SK-MEL-5 (cell line): ENCODE data around the gene PTOV1. TPM values are rescaled to one million over a fixed set of nuclear protein-coding genes. Genes with fewer than 3 reads are reported as not detected.

Source experiments
- DNase-seq: peaks from one replicate; pipeline ENCODE4 v3.0.0-alpha.2; 2016; ENCODE audit warnings: low read depth, low spot score
- in situ Hi-C: cut with HindIII; loops from 2 replicates; pipeline ENCODE4 v1.10.0; 2016; ENCODE audit warnings: low sequenced_read_pairs, high pct_unique_total_duplicates, low pct_unique_long_range_greater_than_20kb
- polyA plus RNA-seq, 2 experiments: library from polyadenylated mRNA; depleted of rRNA; stranded (reverse); fragments of >200 nt; gene quantifications; 2 replicates each; pipeline ENCODE4 v1.2.3, GENCODE V29; 2015
- total RNA-seq: library from RNA; depleted of rRNA; stranded (reverse); fragments of >200 nt; shearing (Covaris generic); gene quantifications from 2 replicates; pipeline ENCODE4 v1.2.3, GENCODE V29; 2014; rRNA removed

The PTOV1 gene
- total RNA-seq = 45.9 and 58.8 TPM in 2 replicates
- polyA plus RNA-seq (2015; cell fraction: cytosol; rRNA removed) = 61.1 and 82.2 TPM in 2 replicates
- polyA plus RNA-seq (2015; cell fraction: nucleus; rRNA removed) = 399 and 511 TPM in 2 replicates

- DNase-seq = peak; percentile 86
- in situ Hi-C loops = no loop called here
Measured at GRCh38 chr19:49850487-49851342, at the start of gene PTOV1. Gene PTOV1, plus strand, starts transcription at chr19:49851159.

DNA sequence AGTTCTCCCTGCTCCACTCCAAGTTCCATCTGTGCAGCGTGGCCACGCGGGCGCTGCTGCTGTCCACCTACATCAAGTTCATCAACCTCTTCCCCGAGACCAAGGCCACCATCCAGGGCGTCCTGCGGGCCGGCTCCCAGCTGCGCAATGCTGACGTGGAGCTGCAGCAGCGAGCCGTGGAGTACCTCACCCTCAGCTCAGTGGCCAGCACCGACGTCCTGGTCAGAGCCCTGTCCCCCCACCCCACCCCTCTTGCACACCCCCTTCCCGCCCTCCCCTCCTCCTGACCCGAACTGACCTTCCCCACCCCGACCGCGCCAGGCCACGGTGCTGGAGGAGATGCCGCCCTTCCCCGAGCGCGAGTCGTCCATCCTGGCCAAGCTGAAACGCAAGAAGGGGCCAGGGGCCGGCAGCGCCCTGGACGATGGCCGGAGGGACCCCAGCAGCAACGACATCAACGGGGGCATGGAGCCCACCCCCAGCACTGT, 49.5 kb upstream of the PTOV1 start:
- in situ Hi-C loops = no loop called here
- DNase-seq = no peak

DNA sequence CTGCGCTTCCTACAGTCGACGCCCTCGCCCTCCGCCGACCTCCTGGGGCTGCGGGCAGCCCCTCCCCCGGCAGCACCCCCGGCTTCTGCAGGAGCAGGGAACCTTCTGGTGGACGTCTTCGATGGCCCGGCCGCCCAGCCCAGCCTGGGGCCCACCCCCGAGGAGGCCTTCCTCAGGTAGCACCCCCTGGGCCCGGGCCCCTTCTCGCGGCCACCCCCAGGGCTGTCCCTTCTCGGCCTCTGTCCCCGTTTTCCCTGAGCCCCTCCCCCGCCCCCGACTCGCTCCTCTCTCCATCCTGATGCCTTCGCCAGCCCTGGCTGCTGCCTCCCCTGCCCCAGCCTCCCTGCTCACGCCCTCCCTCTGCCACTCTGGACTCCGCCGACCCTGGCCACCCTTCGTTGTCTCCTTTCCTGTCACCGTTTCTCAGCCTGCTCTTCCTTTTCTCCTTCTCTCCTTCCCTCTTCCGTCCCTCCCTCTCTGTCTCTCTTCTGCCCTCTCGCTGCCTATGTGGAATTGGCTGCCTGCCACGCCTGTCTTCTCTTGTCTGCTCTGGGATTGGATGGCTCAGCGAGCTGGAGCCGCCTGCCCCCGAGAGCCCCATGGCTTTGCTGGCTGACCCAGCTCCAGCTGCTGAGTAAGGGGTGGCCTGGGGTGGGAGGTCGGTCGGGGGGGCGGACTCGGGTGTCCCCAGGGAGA, 48.8 kb upstream of the PTOV1 start:
- in situ Hi-C loops = no loop called here
- peak; percentile 83 for DNase-seq

- no peak for DNase-seq
- in situ Hi-C loops = no loop called here
Measured at GRCh38 chr19:49802836-49803528, 48.0 kb upstream of the PTOV1 start.

DNA sequence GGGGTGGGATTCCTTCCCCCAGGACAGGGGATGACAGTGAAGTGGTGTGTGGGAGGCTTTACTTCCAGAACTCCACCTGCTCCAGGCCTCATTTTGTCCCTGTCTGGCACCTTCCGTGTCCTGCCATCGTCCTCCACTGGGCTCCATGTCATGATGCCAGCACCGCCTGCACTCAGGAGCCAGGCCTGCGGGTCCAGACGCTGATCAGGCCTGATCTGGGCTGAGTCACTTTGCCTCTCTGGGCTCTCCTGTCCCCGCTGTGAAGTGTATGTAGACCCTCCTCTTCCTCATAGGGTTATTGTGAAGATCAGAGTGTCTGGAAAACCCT, 47.5 kb upstream of the PTOV1 start:
- in situ Hi-C loops = no loop called here
- no peak for DNase-seq

DNA sequence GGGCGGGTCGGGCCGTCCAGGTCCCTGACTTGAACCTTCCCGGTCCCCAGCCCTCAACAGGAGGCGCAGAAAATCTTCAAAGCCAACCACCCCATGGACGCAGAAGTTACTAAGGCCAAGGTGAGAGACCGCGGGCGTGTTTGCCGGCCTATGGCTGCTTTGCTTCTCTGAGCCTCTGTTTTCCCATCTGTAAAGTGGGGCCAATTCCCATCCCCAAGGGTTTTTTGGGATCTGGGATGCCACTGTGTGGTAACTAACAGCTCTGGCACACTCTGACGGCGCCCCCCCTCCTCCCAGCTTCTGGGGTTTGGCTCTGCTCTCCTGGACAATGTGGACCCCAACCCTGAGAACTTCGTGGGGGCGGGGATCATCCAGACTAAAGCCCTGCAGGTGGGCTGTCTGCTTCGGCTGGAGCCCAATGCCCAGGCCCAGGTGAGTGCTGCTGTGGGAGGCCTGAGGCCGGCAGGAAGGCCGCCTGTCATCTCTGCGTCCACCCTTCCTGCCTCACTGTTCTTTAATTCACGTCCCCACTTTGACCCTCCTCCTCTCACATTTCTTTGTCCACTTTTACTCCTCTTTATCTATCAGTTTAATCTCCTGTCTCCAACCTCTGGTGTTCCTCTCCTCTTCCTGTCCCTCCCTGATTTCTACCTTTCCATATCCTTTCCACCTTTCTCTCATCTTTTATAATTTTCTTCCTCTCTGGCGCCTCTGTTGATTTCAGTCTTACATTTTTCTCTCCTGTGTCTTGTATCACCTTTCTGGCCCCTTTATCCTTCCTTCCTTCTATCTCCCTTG, 44.9 kb upstream of the PTOV1 start:
- no peak for DNase-seq
- in situ Hi-C loops = no loop called here

GRCh38 chr19:49806620-49806959, 44.4 kb upstream of the PTOV1 start:
- in situ Hi-C loops = no loop called here

DNA sequence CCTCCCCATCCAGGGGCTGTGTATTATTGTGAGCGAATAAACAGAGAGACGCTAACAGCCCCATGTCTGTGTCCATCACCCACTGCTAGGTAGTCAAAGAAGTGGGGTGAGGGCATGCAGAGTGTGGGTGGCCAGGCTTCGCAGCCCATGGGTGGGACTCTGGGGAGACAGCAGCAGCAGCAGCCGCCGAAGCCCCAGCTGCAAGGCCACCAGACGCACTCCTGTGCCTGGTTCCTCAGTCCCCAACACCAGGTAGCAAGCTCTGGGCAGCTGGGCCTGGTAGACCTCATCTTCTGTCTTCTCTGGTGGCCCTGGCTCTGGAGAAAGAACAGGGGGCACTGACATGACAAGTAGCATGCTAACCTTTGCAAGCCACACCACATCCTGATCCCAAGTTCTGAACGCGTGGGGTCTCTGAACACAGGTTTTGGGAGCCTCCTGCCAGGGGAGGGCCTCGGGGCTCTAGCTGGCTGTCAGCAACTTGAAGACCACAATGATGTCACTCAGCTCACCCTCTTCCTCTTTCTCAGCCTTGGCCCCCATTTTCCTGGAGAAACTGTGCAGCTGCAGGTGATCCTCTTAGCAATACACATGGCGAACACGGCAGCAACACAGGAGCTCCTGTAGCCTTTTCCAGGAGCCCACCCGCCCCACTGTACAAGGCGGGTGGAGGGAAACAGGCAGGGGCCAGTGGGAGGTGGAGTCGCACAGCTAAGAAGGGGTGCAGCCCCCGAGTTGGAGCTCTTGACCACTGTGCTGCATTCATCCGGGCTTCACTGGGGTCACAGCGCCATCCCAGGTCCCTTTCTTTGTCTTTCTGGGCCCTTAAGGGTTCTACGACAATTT, 43.7 kb upstream of the PTOV1 start:
- no peak for DNase-seq
- in situ Hi-C loops = no loop called here

More at GRCh38 chr19:49806620-49806959, 44.4 kb upstream of the PTOV1 start:
- DNase-seq = no peak

DNA sequence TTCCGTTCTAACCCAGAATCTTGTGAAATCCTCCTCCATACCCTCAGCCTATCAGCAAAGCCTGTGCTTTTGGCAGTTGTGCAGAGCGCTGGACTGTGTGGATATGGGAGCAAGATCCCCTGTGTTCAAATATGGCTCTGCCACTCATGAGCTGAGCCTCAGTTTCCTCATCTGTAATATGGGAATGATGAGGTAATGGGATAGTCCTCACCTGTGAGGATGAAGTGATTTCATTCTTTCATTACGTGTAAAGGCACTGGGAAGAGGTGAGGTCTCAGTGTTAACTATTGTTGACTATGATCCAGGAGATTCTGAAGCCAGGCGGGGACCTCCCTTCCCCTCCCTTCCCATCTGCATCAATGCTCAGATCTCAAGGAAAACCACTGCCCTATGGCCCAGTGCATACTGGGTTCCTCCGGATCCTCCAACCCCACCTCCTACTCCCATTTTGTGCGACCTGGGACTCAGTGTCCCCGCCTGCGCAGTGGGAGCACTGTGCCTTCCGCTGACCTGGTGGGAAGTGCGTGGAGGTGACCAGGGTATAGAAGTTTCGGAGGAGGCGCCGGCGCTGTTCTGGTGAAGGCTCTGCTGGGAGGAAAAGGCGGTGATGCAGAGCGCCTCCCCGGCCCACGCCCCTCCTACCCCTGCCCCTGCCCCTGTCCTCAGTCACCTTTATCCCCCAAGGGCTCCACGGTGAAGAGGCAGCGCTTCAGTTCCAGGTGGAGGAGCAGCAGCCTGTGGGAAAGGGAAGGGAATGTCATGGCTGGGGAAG, 42.9 kb upstream of the PTOV1 start:
- in situ Hi-C loops = no loop called here
- no peak for DNase-seq

- in situ Hi-C loops = no loop called here
- peak; percentile 82 for DNase-seq
Measured at GRCh38 chr19:49808711-49809159, 42.2 kb upstream of the PTOV1 start.

GRCh38 chr19:49809160-49809940, 41.6 kb upstream of the PTOV1 start:
- in situ Hi-C loops = no loop called here
- peak; percentile 52 for DNase-seq

GRCh38 chr19:49809941-49810389, 41.0 kb upstream of the PTOV1 start:
- in situ Hi-C loops = no loop called here
- DNase-seq = no peak

GRCh38 chr19:49811328-49811727, 39.6 kb upstream of the PTOV1 start:
- DNase-seq = no peak
- in situ Hi-C loops = no loop called here

DNA sequence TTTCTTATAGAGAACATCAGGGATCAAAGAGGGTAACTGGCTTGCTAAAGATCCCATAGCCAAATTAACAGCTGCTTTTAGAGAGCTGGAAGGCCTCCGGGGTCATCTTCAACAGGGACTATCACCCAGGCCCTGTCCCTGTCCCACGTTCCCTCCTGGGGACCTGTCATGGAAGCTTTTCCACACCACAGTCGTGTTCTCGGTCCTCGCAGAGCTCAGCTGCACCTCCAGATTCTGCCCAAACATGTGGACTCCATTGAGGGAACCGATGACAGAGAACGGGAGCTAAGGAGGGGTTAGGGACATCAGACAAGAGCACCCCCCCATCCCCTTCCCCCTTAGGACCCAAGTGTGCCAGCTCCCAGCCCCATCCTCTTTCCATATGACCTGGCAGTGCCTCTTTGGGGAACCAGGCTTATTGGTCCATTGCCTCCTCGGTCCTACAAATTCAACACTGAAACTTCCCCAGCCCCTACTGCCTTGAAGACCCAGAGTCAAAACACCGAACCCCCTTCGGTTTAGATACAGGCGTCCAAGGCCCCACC, 38.4 kb upstream of the PTOV1 start:
- in situ Hi-C loops = no loop called here
- DNase-seq = no peak
